GM18867 (cell line): ENCODE results near the gene TYMP.
A peak's percentile ranks its signal among the peaks of the same experiment; 100 is the strongest.
"Not testable (repeated sequence)": the region's sequence is repeated elsewhere in the genome, so short reads cannot be mapped to it uniquely, and the experiment has no call there.

Source experiments
- ATAC-seq: cut with Tn5 transposase; IDR thresholded peaks from one replicate; pipeline ENCODE4 v1.9.1; 2021; ENCODE audit warnings: mild to moderate bottlenecking, moderate library complexity; ENCODE audit not compliant: unreplicated experiment

The TYMP gene

GRCh38 chr22:50562523-50563412 is 33.0 kb upstream of the TYMP start, which contains the start of gene SYCE3:
Gene SYCE3, minus strand, starts transcription at chr22:50562919. Its CDS starts 6,514 bp downstream, at chr22:50556405.
- ATAC-seq, result peak; percentile 90

GRCh38 chr22:50561401-50562358 is 31.9 kb upstream of the TYMP start:
- no peak for ATAC-seq

- ATAC-seq, result no peak
Observed at GRCh38 chr22:50560034-50560433, 30.2 kb upstream of the TYMP start.

GRCh38 chr22:50556703-50557102 is 26.9 kb upstream of the TYMP start:
- ATAC-seq, result no peak

- no peak for ATAC-seq
Observed at GRCh38 chr22:50553310-50553709, 23.5 kb upstream of the TYMP start.

- no peak for ATAC-seq
Observed at GRCh38 chr22:50551160-50551752, 21.4 kb upstream of the TYMP start.

- ATAC-seq, result no peak
Observed at GRCh38 chr22:50550395-50550794, 20.6 kb upstream of the TYMP start.

- ATAC-seq, result no peak
Observed at GRCh38 chr22:50548921-50549790, 19.3 kb upstream of the TYMP start.

- no peak for ATAC-seq
Observed at GRCh38 chr22:50548040-50548920, 18.5 kb upstream of the TYMP start.

- no peak for ATAC-seq
Observed at GRCh38 chr22:50547263-50547985, 17.6 kb upstream of the TYMP start.

GRCh38 chr22:50546326-50547262 is 16.8 kb upstream of the TYMP start:
- ATAC-seq, result no peak

- ATAC-seq, result no peak
Observed at GRCh38 chr22:50545522-50546325, 15.9 kb upstream of the TYMP start, which contains the start of gene KLHDC7B. Gene KLHDC7B, plus strand, starts transcription at chr22:50545899. Its CDS starts 345 bp downstream, at chr22:50546244.

GRCh38 chr22:50544746-50545253 is 15.0 kb upstream of the TYMP start:
- ATAC-seq, result no peak

GRCh38 chr22:50544078-50544745 is 14.4 kb upstream of the TYMP start:
- ATAC-seq, result peak; percentile 30

- no peak for ATAC-seq
Observed at GRCh38 chr22:50542416-50542927, 12.7 kb upstream of the TYMP start.

- ATAC-seq, result not testable (repeated sequence)
Observed at GRCh38 chr22:50541667-50542026, 11.8 kb upstream of the TYMP start.
